GM12872 (cell line): ENCODE measurements around the gene SPECC1.

ENCODE experiments used
- CTCF ChIP-seq: IDR thresholded peaks from 3 replicates; pipeline ENCODE4 v1.5.1; 2011; ENCODE audit warnings: low read depth, mild to moderate bottlenecking, low read length, moderate library complexity; ENCODE audit not compliant: insufficient read depth

Gene SPECC1

GRCh38 chr17:20077978-20078685 is 69.0 kb downstream of the SPECC1 start:
- no peak for TF ChIP-seq CTCF

- TF ChIP-seq CTCF = no peak
Observed at GRCh38 chr17:20080513-20080912, 71.4 kb downstream of the SPECC1 start.

GRCh38 chr17:20083156-20083859 is 74.1 kb downstream of the SPECC1 start:
- no peak for TF ChIP-seq CTCF

- TF ChIP-seq CTCF = no peak
Observed at GRCh38 chr17:20084621-20085282, 75.6 kb downstream of the SPECC1 start.

- TF ChIP-seq CTCF = no peak
Observed at GRCh38 chr17:20085283-20085845, 76.2 kb downstream of the SPECC1 start.

GRCh38 chr17:20086416-20087076 is 77.4 kb downstream of the SPECC1 start:
- no peak for TF ChIP-seq CTCF
